ENCODE measurements around the gene UBAP1. TPM values are rescaled to one million over a fixed set of nuclear protein-coding genes. Genes with fewer than 3 reads are reported as not detected.
"Not testable (repeated sequence)": the region's sequence is repeated elsewhere in the genome, so short reads cannot be mapped to it uniquely, and the experiment has no call there.

The UBAP1 gene
- total RNA-seq, 2 experiments from 2014 or later: 47.1 to 50.4 TPM

DNA sequence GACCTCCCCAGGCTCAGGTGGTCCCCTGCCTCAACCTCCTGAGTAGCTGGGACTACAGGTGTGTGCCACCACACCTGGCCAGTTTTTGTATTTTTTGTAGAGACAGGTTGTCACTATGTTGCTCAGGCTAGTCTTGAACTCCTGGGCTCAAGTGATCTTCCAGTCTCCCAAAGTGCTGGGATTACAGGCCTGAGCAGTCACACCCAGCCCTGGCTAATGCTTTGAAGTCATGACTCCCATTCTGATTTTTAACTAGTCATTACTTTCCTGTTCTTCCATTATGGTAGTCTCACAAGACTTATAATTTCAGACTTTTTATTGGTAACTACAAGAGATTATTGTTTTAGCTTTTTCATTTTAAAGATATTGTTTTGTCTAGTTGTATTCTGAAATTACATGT lies 26.3 kb downstream of the UBAP1 start:
- ChIA-PET POLR2A (no interaction called here), CTCF (no interaction called here)
- H3K27ac Mint-ChIP-seq: no peak overlapping the region
- no peaks in the 10 kb centered on the region for H3K9me3 Mint-ChIP-seq
- Histone ChIP-seq H3K4me1 (ENCODE audit: insufficient read depth, low read length) (peaks cover 15% of the 10 kb centered on the region), H3K4me3 (ENCODE audit: low read length) (no peak overlapping the region), H3K9me3 (ENCODE audit: control insufficient read depth in 1 of 2, insufficient read depth in 1 of 2, low read length in 2 of 2) (no peaks in the 10 kb centered on the region), H3K27me3 (ENCODE audit: control insufficient read depth in 1 of 2, insufficient read depth in 2 of 2, low read length in 2 of 2) (no peaks in the 10 kb centered on the region), H3K36me3 (ENCODE audit: insufficient read depth, low read length) (peaks cover 11% of the 10 kb centered on the region), H3K27ac (ENCODE audit: low read depth in 1 of 2, low read length in 2 of 2) (no peak overlapping the region)
- DNase-seq (no peak), ATAC-seq (ENCODE audit: poor library complexity) (no peak)
- H3K36me3 Mint-ChIP-seq (ENCODE audit: low read depth): peaks cover 50% of the 10 kb centered on the region
- H3K4me1 Mint-ChIP-seq (ENCODE audit: low read depth): peaks cover 68% of the 10 kb centered on the region
- no peak overlapping the region for H3K4me3 Mint-ChIP-seq
- H3K27me3 Mint-ChIP-seq: no peaks in the 10 kb centered on the region
- intact Hi-C loops (cut with DNase I, micrococcal nuclease): no loop called here
- TF ChIP-seq, protein P1, sequence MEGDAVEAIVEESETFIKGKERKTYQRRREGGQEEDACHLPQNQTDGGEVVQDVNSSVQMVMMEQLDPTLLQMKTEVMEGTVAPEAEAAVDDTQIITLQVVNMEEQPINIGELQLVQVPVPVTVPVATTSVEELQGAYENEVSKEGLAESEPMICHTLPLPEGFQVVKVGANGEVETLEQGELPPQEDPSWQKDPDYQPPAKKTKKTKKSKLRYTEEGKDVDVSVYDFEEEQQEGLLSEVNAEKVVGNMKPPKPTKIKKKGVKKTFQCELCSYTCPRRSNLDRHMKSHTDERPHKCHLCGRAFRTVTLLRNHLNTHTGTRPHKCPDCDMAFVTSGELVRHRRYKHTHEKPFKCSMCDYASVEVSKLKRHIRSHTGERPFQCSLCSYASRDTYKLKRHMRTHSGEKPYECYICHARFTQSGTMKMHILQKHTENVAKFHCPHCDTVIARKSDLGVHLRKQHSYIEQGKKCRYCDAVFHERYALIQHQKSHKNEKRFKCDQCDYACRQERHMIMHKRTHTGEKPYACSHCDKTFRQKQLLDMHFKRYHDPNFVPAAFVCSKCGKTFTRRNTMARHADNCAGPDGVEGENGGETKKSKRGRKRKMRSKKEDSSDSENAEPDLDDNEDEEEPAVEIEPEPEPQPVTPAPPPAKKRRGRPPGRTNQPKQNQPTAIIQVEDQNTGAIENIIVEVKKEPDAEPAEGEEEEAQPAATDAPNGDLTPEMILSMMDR (IDR thresholded peaks at IDR 0.05): no peak

DNA sequence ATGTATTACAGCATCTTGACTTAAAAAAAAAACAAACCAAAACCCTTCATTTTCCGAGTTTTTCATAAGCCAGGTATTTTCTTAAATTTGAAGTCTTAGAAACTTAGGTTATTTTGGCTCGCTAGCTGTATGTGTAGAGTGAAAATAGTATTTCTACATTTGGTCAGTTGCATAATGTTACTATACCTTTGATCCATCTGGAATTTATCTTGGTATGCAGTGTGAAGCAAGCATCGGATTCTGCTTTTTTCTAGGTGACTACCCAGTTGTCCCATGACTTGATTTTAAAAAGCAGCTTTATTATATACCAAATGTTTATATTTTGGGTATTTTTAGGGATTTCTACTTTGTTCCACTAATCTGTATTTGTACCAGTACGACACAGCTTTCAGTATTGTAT lies 27.7 kb downstream of the UBAP1 start:
- no peak overlapping the region for H3K4me3 Mint-ChIP-seq
- TF ChIP-seq, protein P1 (IDR thresholded peaks at IDR 0.05): no peak
- CTCF ChIA-PET: interaction anchor here (0.7 kb wide), 1 partner anchor 51 kb away, joined by 3 read pairs; no protein-coding TSS in a partner anchor
- POLR2A ChIA-PET: interaction anchor here (0.7 kb wide), 1 partner anchor 235 kb away, joined by 3 read pairs; no protein-coding TSS in a partner anchor
- H3K36me3 ChIP-seq (ENCODE audit: insufficient read depth, low read length): peaks cover 8% of the 10 kb centered on the region
- H3K4me3 ChIP-seq (ENCODE audit: low read length): no peak overlapping the region
- DNase-seq: no peak
- H3K27me3 Mint-ChIP-seq: no peaks in the 10 kb centered on the region
- peaks cover 10% of the 10 kb centered on the region for H3K4me1 ChIP-seq (ENCODE audit: insufficient read depth, low read length)
- H3K9me3 ChIP-seq (ENCODE audit: control insufficient read depth in 1 of 2, insufficient read depth in 1 of 2, low read length in 2 of 2): no peaks in the 10 kb centered on the region
- H3K27me3 ChIP-seq (ENCODE audit: control insufficient read depth in 1 of 2, insufficient read depth in 2 of 2, low read length in 2 of 2): no peaks in the 10 kb centered on the region
- intact Hi-C loops (cut with DNase I, micrococcal nuclease): no loop called here
- H3K9me3 Mint-ChIP-seq: no peaks in the 10 kb centered on the region
- H3K4me1 Mint-ChIP-seq (ENCODE audit: low read depth): peaks cover 73% of the 10 kb centered on the region
- peaks cover 47% of the 10 kb centered on the region for H3K36me3 Mint-ChIP-seq (ENCODE audit: low read depth)
- no peak overlapping the region for H3K27ac ChIP-seq (ENCODE audit: low read depth in 1 of 2, low read length in 2 of 2)
- H3K27ac Mint-ChIP-seq: no peak overlapping the region
- no peak for ATAC-seq (ENCODE audit: poor library complexity)

DNA sequence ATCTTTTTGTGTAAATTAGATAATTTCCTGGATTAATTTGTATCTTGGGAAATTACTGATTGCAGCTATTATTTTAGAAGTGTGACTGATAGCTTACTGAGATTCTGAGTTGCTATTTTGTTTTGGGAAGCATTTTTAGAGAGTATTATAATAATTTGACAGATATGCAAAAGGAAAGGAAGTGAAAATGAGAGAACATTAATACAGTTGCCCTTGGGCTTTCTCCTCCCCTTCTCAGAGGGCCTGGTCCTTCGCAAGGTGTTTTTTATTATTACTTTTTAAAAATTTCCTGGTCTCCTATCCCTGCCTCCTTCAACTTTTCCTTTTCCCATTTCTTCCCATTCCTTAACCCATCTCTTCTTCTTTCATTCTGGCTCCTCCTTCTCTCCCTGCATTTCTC lies 32.6 kb downstream of the UBAP1 start:
- CTCF ChIA-PET: interaction anchor here (0.9 to 1.3 kb wide), 2 partner anchors 8 to 41 kb away, joined by 3 to 5 read pairs; no protein-coding TSS in a partner anchor

DNA sequence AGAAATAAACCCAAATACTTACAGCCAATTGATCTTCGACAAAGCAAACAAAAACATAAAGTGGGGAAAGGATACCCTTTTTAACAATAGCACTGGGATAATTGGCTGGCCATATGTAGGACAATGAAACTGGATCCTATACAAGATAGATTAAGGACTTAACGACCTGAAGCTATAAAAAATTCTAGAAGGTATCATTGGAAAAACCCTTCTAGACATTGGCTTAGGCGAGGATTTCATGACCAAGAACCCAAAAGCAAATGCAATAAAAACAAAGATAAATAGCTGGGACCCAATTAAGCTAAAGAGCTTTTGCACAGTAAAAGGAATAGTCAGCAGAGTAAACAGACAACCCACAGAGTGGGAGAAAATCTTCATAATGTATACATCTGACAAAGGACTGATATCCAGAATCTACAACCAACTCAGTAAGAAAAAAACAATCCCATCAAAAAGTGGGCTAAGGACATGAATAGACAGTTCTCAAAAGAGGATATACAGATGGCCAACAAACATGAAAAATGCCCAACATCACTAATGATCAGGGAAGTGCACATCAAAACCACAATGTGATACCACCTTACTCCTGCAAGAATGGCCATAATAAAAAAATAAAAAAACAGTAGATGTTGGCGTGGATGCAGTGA lies 35.6 kb downstream of the UBAP1 start:
- H3K36me3 ChIP-seq (ENCODE audit: insufficient read depth, low read length); DNase-seq; POLR2A ChIA-PET; H3K27ac ChIP-seq (ENCODE audit: low read depth in 1 of 2, low read length in 2 of 2); H3K27me3 ChIP-seq (ENCODE audit: control insufficient read depth in 1 of 2, insufficient read depth in 2 of 2, low read length in 2 of 2); H3K27me3 Mint-ChIP-seq; H3K4me3 Mint-ChIP-seq; CTCF ChIA-PET; H3K9me3 Mint-ChIP-seq; H3K9me3 ChIP-seq (ENCODE audit: control insufficient read depth in 1 of 2, insufficient read depth in 1 of 2, low read length in 2 of 2); H3K27ac Mint-ChIP-seq; ATAC-seq (ENCODE audit: poor library complexity); H3K4me1 ChIP-seq (ENCODE audit: insufficient read depth, low read length); H3K4me3 ChIP-seq (ENCODE audit: low read length); intact Hi-C loops (cut with DNase I, micrococcal nuclease): not testable (repeated sequence)
- H3K4me1 Mint-ChIP-seq (ENCODE audit: low read depth): peaks cover 48% of the 10 kb centered on the region
- peaks cover 24% of the 10 kb centered on the region for H3K36me3 Mint-ChIP-seq (ENCODE audit: low read depth)

More for the DNA sequence above, 32.6 kb downstream of the UBAP1 start:
- Histone ChIP-seq H3K27me3 (ENCODE audit: control insufficient read depth in 1 of 2, insufficient read depth in 2 of 2, low read length in 2 of 2) (no peaks in the 10 kb centered on the region), H3K4me1 (ENCODE audit: insufficient read depth, low read length) (no peaks in the 10 kb centered on the region), H3K27ac (ENCODE audit: low read depth in 1 of 2, low read length in 2 of 2) (no peak overlapping the region), H3K36me3 (ENCODE audit: insufficient read depth, low read length) (no peaks in the 10 kb centered on the region), H3K9me3 (ENCODE audit: control insufficient read depth in 1 of 2, insufficient read depth in 1 of 2, low read length in 2 of 2) (no peaks in the 10 kb centered on the region), H3K4me3 (ENCODE audit: low read length) (no peak overlapping the region)
- TF ChIP-seq, protein P1 (IDR thresholded peaks at IDR 0.05): no peak
- peaks cover 60% of the 10 kb centered on the region for H3K4me1 Mint-ChIP-seq (ENCODE audit: low read depth)
- POLR2A ChIA-PET: interaction anchor here (0.7 kb wide), 1 partner anchor 13 kb away, joined by 3 read pairs; no protein-coding TSS in a partner anchor
- intact Hi-C loops (cut with DNase I, micrococcal nuclease): no loop called here
- no peak overlapping the region for H3K4me3 Mint-ChIP-seq
- no peaks in the 10 kb centered on the region for H3K27me3 Mint-ChIP-seq
- H3K36me3 Mint-ChIP-seq (ENCODE audit: low read depth): peaks cover 25% of the 10 kb centered on the region
- H3K27ac Mint-ChIP-seq: no peak overlapping the region
- DNase-seq (no peak), ATAC-seq (ENCODE audit: poor library complexity) (no peak)
- no peaks in the 10 kb centered on the region for H3K9me3 Mint-ChIP-seq
